CD4-positive, alpha-beta T cell treated with Interleukin-4 for 4 hours (primary cell): ENCODE results near the gene HSPA4.

Experiments used
- DNase-seq: peaks from one replicate; pipeline ENCODE4 v3.0.0-alpha.2; 2020

HSPA4 gene

GRCh38 chr5:133106761-133107572, 55.2 kb downstream of the HSPA4 start:
- DNase-seq = no peak

- DNase-seq = no peak
Measured at GRCh38 chr5:133108481-133108921, 56.7 kb downstream of the HSPA4 start.

GRCh38 chr5:133109655-133110483, 58.1 kb downstream of the HSPA4 start:
- no peak for DNase-seq

GRCh38 chr5:133110709-133111108, 58.9 kb downstream of the HSPA4 start:
- no peak for DNase-seq

- DNase-seq = peak; percentile 66
Measured at GRCh38 chr5:133111299-133111698, 59.5 kb downstream of the HSPA4 start.

- DNase-seq = no peak
Measured at GRCh38 chr5:133112026-133112660, 60.3 kb downstream of the HSPA4 start.

GRCh38 chr5:133113331-133114061, 61.7 kb downstream of the HSPA4 start:
- DNase-seq = no peak

- no peak for DNase-seq
Measured at GRCh38 chr5:133114166-133114932, 62.5 kb downstream of the HSPA4 start.

- DNase-seq = no peak
Measured at GRCh38 chr5:133114933-133115310, 63.1 kb downstream of the HSPA4 start.

- DNase-seq = no peak
Measured at GRCh38 chr5:133116601-133117000, 64.8 kb downstream of the HSPA4 start.

- DNase-seq = no peak
Measured at GRCh38 chr5:133117166-133117911, 65.5 kb downstream of the HSPA4 start.

- no peak for DNase-seq
Measured at GRCh38 chr5:133117912-133118445, 66.2 kb downstream of the HSPA4 start.

GRCh38 chr5:133118741-133119140, 66.9 kb downstream of the HSPA4 start:
- DNase-seq = no peak

GRCh38 chr5:133119233-133119711, 67.5 kb downstream of the HSPA4 start:
- DNase-seq = no peak

- no peak for DNase-seq
Measured at GRCh38 chr5:133120156-133120750, 68.4 kb downstream of the HSPA4 start.

- DNase-seq = no peak
Measured at GRCh38 chr5:133121080-133121479, 69.3 kb downstream of the HSPA4 start.

- DNase-seq = no peak
Measured at GRCh38 chr5:133121611-133122150, 69.9 kb downstream of the HSPA4 start.

- DNase-seq = no peak
Measured at GRCh38 chr5:133122711-133123110, 70.9 kb downstream of the HSPA4 start.

GRCh38 chr5:133123297-133123696, 71.5 kb downstream of the HSPA4 start:
- DNase-seq = no peak

GRCh38 chr5:133124891-133125290, 73.1 kb downstream of the HSPA4 start:
- DNase-seq = no peak
